Fibroblast of peridontal ligament (primary cell): ENCODE measurements around the gene TAS2R60.
A peak's percentile ranks its signal among the peaks of the same experiment; 100 is the strongest.
"Not testable (repeated sequence)": the region's sequence is repeated elsewhere in the genome, so short reads cannot be mapped to it uniquely, and the experiment has no call there.

Experiments used
- DNase-seq: peaks from one replicate; pipeline ENCODE4 v3.0.0-alpha.2; 2010; ENCODE audit errors: extremely low read depth

TAS2R60 gene

DNA sequence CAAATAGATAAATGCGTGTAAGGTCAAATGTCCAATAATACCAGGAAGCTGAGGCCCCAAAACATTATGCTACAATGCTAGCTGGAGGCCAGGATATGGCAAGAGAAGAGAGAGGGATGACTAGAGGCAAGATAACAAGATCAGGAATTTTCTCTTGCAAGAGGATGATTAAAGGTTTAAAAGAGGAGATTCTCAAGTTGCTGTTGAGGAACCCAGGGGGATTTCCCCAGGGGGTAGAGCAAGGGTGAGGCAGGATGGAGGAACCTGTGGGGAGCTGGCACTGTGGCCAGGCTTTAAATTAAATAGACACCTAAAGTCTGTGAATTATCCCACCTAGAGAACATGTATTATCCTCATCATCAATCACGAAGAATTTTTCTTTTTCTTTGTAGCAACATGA is 3.4 kb upstream of the TAS2R60 start:
- no peak for DNase-seq

DNA sequence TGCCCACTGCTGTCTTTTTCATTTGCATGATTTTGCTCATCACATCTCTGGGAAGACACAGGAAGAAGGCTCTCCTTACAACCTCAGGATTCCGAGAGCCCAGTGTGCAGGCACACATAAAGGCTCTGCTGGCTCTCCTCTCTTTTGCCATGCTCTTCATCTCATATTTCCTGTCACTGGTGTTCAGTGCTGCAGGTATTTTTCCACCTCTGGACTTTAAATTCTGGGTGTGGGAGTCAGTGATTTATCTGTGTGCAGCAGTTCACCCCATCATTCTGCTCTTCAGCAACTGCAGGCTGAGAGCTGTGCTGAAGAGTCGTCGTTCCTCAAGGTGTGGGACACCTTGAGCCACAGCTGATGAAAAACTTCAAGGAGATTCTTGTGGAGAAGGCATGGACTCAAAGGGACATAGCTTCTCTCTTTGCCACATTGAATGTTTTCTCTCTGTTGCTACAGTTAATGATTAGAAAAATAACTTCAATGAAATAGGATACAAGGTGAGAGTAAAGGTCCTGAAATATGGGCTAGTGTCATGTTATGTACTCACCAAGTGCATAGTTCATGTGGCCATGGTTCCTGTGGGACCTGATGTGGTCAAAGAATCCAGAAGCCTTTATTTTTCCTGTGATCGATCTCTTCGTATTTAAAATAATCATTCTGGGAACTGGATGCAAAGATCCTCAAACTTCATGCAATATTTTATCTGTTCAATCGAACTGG is 970 bp downstream of the TAS2R60 start:
- no peak for DNase-seq

DNA sequence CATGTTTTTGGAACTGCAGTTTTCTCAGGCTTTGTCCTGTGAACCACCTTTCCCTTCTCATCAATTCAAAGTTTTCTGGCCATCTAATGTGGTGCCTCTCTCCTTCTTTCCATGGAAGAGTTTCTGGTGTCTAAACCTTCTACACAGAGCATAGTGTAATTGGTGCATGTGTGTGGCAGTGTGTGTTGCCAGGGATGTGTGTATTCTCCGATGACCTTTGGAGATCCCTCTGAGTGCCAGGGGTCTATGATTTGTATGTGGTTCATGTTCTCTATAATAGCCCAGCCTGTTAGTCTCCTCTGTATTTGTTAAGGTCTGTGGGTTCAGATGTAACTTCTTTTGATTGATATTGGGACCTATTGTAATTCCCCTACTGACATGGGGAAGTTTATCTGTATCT is 1.5 kb downstream of the TAS2R60 start:
- DNase-seq = no peak

DNA sequence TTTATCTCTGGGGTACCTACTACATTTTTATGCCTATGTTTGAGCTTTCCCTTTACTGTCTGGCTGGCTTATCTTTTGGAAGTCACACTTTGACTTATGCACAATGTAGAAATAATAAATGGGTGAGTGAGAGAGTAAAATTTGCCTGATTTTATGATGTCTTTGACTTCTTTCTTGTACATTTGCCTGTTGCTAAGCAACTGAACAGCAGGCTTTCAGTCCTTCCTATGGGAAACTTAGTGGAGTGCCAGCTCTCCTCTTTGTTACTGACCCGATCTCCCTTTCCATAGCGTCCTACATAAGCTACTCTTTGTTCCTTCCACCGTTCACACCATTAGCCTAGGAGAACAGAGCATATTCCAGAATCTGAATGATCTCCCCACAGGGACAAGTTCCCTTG is 4.2 kb downstream of the TAS2R60 start:
- no peak for DNase-seq

DNA sequence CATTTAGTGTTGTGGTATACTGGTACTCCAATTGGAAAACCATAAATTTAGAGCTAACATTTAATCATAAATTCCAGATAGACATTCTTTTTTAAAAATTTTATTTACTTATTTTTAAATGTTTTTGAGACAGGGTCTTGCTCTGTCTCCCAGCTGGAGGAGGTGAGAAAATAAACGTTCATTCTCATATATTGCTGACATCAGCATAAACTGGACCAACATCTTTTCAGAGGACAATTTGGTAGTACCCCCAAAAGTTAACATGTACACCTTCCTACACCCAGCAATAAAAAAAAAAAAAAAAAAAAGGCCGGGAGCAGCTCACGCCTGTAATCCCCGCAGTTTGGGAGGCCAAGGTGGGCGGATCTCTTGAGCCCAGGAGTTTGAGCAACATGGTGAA is 5.2 kb downstream of the TAS2R60 start:
- no peak for DNase-seq

DNA sequence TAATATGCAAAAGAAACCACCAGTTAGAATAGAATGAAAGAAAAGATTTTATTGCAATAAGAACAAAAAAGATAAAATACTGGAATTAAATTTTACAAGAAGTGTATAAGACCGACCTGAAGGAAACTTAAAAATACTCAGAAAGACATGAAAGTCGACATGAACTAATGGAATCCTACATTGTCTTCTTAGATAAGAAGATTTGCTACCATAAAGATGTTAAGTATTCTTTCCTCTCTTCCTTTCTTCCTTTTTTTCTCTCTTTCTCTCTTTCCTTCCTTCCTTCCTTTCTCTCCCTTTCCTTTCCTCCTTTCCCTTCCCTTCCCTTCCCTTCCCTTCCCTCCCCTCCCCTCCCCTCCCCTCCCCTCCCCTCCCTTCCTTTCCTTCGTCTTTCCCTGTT is 6.5 kb downstream of the TAS2R60 start:
- no peak for DNase-seq

DNA sequence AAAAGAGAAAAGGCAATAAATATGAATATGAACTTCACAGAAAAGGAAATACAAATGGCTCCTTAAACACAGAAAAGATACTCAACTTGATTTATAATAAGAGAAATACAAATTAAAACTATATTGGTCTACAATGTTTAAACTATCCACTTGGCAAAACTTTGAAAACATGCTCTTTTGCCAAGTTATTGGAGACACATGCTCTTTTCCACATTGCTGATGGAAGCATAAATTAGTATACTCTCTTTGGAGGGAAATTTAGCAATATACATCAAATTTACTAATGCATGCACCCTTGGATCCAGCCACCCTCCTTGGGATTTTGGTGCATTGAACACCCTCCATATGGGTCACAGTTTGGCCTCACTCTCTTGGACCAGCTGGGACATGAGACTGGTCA is 7.9 kb downstream of the TAS2R60 start:
- DNase-seq = no peak

DNA sequence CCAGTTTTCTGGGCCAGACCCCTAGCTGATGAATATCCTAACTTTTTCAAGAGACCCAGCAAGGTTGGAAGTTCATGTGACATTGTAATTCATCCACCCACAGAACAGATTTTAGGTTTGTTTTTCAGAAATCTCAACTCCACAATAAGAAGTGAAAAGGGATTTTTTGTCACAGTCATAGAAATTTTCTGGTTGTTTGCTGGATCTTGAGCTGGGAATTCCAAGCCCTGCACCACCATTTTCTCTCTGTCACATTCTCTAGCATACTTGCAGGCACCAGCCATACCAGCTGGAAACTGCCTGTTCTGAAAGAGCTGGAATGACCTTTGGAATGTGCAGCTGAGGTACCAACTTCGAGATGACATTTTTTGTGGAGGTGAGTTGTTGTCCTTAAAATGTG is 8.5 kb downstream of the TAS2R60 start:
- no peak for DNase-seq

DNA sequence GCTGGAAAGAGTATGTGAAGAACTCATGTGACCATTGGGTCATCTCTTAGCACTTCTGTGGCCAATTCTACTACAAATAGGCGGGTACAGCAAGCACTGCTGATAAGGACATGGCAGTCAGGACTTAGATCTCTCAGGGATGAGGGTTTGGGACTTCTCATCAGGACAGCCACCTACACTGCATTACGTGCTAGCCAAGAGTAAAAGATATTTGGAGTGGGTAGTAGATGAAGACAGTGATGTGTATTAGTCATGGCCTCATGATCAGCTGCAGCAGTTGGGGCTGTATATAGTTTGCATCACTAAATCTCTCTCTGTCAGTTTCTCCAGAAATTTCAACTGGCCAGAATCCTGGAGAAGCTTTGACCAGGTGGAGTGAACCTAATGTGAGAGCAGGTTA is 9.2 kb downstream of the TAS2R60 start:
- DNase-seq = no peak

DNA sequence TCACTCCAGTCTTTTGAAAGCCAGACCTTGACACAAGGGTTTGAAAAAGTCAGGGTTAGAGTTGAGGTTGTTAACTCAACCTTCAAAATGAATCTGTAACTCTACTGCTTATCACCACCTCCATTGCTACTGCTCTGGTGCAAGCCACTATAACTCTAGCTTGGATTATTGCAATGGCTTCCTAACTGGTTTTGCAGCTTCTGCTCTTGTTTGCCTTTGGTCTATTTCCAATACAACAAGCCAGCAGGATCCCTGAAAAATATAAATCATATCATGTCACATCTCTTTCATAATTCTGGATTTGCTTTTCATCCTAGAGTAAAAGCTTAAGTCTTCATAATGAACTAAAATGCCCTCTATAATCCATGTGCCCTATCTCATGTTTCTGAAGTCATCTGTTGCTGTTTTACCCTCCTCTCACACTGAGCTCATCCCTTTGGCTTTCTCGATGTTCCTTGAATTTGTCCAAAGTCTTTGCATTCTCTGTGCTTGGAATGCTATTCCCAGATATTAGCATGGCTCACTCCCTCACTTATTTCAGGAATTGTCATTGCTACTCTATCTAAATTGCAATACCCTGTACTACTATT is 10.9 kb downstream of the TAS2R60 start:
- DNase-seq = peak; percentile 28

DNA sequence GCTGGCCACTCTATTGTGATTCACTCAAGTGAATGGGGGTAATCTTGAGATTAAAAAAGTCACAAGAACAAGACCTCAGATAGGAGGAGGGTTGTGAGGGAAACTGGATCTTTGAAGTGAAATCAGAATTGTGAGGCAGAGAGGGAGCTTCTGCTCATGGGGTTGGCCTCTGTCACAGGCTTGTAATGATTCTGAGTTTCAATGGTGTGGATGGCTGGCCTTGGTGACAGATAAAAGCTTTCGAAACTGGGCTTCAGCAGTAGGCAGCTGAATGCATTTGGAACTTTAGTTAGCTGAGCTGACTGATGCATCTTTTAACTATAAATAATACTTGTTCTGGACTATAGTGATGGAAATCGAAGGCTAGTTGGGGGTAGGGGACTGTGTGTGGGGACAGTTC is 12.2 kb downstream of the TAS2R60 start:
- no peak for DNase-seq

DNA sequence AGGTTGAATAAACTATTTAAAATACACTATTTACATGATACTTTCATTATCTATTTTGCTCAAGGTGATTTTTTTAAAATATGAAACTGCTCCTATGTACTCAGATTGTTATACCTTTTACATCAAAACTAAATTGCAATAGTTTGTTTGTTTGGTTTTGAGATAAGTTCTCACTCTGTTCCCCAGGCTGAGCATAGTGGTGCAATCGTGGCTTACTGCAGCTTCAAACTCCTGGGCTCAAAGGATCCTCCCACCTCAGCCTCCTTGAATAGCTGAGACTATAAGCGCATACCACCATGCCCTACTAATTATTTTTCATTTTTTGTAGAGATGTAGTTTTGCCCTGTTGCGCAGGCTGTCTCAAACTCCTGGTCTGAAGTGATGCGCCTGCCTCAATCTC is 12.7 kb downstream of the TAS2R60 start:
- no peak for DNase-seq

DNA sequence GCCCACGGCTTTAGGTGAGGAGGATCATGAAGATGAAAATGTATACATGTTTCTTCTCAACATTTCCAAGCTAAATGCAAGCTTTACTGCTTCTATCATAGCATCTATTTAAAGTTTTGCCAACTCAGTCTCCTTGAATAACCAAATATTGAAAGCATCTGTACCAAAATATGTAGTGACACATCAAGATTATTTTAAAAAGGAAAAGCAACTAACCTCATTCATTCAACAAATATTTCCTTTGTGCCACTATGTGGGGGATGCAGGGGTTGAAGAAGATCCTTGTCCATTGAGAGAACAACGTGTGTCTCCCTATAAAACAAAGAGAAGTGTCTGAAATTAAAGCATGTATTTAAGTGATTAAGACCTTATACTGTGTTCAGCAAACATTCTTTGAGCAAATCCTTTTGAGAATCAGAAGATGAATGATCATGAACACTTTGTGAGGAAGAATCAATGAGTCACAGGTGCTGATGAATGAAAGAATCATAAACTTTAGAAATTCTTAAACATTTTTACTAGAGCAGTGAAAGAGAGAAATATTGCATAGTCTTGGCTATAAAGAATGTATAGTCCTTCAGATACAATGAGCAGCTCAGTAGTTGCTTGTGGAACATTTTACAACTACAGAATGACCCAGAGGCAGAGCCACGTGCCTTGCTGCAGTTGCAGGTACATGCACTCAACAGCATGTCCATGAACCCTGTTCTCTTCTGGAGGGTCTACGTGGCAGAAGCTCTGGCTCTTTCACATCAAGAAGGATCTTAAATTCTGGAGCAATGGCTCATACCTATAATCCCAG is 13.9 kb downstream of the TAS2R60 start:
- peak; percentile 59 for DNase-seq

DNA sequence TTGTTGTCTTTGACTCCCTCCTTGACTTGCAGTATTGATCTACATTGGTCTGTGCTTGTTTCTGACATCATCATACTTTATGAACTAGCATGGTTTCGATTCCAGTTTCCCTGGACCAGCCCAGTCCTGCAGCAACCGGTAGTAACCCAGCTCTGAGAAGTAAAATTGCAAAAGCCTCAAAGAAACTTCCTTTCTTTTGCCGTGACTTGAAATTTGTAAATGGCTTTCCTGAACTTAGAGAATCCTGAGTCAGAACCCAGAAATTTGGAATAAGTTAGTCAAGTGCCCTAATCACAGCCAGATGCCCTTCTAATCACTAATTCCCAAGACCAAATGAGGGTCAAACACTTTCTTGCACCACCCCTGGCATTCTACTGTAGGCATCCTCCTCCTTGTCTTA is 15.0 kb downstream of the TAS2R60 start:
- peak; percentile 94 for DNase-seq

DNA sequence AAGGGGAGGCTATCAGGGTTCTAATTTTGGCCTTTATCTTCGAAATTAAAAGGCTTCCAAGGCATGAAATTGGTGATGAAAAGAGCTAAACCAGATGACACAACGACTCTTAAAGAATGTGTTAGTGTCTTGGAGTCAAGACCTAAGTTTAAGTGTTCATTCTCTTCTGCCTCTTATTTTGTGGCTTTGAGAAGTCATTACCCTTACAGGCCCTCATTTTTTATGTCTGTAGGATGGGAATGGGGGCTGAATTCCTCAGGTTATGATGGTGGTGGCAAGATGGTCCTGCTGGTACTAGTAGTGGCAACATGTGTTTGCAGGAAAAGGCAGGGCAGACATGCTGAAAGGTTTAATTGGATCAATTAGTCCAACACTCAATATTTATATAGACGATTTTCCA is 15.4 kb downstream of the TAS2R60 start:
- no peak for DNase-seq

DNA sequence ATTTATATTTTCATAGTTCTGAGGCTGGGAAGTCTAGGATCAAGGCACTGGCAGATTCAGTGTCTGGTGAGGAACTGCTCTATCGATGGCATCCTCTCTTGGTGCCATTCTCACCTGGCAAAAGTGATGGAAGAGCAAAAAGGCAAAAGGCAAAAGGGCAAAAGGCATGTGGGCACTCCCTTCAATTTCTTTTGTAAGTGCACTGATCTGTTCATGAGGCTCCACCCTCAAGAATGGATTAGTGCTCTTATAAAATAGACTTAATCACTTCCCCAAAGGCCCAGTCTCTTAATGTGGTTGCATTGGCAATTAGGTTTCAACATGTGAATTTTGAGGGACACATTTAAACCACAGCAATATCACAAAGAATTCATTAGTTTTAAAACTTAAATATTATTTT is 16.1 kb downstream of the TAS2R60 start:
- DNase-seq = no peak

DNA sequence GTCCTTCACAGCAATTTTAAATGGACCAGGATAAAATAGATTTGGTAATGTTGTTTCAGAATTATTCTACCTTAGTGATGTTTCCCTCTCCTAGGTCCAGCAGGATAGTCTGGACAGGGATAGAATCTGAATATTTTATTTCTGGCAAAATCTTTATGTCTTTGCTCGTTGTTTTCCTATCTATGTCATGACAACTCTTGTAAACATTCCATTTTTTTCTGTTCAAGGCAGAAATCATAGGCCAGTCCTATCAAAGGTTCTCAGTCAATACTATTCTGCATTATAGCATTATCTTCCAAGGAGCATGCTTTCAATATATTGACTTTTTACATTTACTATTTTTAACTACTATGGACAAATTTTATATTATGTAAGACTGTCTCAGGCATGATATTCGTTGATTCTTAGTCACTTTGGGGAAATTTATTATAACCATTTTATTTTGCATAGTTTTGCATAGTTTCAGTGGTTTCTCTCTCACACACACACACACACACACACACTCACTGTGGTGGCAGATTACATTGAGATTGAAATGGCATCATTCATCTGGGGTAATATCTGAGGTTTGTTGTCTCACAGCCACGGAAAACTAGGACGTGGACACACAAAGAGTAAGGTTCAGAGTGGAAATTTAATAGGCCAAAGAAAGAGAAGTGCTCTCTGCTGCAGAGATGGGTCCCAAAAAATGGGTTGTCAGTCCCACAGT is 17.2 kb downstream of the TAS2R60 start:
- peak; percentile 47 for DNase-seq

DNA sequence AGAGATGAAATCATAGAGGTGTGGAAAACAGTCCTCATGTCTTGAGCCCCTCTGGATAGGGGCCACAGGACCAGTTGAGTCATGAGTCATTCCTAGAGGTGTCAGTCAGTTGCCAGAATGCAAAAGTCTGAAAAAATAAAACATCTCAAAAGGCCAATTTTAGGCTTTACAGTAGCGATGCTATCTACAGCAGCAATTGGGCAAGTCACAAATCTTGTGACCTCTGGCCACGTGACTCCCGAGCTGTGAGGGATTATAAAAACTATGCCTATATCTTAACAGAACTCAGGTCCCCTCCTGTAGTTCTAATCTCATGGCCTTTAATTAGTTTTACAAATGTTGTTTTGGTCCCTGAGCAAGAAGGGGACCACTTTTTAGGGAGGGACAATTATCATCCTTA is 18.8 kb downstream of the TAS2R60 start:
- no peak for DNase-seq

DNA sequence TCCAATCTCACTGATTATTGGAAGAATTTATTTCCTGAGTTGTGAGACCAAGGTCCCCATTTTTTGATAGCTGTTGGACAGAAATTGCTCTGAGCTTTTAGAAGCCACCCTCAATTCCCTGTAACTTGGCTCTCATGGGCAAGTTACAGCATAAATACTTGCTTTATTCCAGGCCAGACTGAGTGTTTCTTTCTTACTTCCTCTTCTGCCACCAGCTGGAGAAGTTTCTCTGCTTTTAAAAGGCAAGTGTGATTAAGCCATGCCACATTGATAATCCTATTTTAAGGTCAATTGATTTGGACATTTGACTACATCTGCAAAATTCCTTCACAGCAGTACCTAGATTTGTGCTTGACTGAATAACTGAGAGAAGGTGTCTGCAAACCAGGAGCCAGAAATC is 20.3 kb downstream of the TAS2R60 start:
- DNase-seq = no peak

DNA sequence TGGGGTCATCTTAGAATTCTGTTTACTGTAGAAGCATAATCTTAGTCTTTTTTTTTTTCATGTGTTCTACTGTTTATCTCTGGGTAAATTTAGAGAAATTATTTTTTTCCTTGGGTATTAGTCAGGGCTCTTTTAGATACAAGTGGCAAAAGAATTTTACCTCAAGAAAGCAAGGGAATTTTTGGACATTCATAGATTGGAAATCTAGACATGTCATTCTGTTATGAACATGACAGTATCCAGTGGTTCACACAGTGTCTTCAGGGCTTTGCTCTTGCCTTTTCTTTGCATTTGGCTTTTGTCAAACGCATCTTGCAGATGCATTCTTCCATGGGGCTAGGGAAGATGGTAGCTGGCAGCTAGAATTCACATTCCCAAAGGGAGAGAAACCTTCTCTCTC is 20.7 kb downstream of the TAS2R60 start:
- no peak for DNase-seq

DNA sequence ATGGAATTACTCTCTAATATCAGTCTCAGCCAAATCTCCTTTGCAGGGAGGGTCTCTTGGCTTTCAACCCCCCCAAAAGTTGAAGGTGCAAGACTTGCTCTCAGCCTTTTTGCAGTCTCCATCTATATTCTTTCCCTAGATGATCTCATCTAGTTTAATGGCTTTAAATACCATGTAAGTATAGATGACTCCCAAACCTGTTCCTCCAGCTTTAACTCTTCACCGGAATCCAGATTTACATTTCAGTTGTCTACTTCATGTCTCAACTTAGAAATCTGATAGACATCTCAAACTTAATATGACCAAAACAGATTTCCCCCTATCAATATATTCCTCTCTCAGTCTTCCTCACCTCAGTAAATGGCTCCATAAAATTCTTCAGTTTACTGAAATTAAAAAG is 24.5 kb downstream of the TAS2R60 start:
- no peak for DNase-seq

DNA sequence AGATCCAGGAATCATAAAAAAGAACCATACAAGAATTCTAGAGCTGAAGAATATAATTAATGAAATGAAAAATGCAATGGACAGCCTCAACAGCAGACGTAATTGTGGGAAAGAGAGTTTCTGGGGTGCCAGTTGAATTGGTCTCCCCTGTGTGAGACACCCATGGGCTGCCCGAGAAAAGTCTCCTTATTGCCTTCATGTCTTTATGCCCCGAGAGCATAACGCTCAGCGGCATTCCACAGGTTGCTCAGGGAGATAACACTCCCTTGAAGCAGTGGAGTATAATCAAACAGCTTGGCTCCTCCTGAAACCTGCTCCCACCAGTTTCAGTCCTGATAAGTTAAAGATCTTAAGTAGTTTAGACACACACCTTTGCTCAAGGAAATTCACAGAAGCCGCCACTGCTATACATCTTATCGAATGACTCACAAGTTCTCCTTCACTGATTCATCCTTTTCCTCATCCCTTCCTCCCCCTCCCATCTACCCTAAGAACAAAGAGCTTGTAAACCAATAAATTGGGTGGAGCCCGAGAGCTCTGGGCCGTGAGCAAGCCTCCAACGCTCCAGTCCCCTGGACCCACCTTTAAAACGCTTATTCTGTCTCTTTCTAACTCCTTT is 28.9 kb downstream of the TAS2R60 start:
- not testable (repeated sequence) for DNase-seq
